Inflammatory macrophage treated with lipopolysaccharide for 1 hour (primary cell): ENCODE data around the gene CFAP20.

ENCODE experiments used
- DNase-seq, 2 donors: peaks; one replicate each; pipeline ENCODE4 v3.0.0-alpha.2; 2020 to 2022

CFAP20 gene

DNA sequence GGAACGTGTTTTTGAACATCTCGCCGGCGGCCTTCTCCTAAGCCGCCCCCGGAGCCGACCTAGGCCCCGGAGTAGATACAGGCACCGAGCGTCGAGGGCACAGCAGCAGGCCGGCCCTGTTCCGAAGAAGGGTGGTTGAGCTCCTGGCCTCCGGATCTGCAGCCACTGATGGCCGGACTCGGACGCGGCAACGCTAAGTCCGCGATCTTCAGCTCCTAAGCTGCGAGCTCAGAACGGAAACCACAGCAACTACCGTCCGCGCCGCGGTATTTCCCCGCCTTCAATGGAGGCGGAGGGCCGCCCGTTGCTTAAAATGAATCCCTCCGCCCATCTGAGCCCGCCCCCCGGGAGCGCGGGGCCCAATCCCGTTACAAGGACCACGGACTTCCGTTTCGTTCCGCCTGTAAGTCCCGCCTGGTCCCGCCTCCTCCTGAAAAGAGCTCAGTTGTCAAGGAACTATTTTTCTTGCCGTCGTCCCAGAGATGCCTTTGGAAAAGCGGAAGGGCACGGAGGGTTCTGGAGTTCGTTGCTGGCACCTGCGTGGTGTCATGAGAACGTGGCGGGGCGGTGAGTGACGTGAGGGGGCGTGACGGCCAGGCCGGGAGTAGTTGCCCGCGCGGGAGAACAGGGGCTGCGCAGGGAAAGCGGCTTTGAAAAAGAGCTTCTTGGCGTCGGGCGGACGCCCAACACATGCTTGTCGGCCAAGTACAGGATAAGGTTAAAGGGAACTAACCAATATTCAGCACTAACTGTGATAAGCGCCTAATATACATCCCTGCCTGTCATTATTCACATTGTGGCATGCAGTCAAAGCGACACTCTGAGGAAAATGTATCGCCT lies at the start of gene CFAP20:
CFAP20 (minus strand) TSS at position 285 of the 840 bp plus-strand sequence; CDS start at position 19, 266 bp downstream.
- DNase-seq, result peak; percentile 98 to 99

DNA sequence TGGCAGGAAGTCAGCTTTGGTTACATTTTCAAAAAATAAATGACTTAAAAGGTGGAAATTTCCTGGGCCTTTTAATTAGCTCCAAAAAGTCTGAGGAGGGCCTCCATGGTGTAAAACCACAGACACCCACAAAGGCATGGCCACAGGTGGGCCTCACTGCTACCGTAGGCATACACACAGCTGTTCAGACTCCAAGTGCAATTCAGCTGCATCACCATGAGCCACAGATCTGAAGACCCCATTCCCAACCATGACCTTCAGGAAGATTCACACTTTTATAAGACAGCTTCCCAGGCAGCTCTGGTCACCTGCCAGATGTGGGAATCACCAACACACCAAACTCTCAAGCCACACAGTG lies 48.2 kb upstream of the CFAP20 start:
- DNase-seq, result no peak

DNA sequence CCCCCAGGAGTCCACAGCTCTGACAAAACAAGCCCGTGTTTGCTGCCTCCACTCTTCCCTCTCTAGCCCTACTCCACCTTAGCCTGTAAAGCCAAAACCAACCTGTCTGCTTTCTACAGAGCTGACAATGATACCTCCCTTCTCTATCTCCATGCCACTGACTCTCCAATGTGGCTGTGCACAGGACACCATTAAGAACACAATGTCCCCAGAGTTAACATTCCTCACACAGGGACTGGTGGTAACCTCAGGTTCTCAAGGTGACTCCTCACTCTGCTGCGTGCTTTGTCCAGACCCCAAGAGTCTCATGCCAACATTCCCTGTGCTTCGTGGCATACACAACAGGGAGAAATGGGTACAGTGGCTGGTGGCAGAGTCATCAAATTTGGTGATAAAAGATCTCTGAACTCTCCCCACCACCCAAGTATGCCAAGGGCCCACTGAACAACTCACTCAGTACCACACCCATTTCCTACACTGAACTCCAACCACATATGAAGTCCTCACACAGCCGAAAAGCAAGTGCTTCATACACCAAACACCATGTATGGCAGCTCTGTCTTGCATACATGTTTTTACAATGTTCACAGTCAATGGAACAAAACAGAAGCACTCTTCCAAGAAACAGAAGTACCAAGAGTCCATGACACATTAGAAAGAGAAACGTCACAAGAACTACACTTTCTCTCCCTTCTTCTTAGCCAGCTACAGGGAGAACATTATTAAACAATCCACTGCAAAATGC lies 47.6 kb upstream of the CFAP20 start:
- no peak for DNase-seq

DNA sequence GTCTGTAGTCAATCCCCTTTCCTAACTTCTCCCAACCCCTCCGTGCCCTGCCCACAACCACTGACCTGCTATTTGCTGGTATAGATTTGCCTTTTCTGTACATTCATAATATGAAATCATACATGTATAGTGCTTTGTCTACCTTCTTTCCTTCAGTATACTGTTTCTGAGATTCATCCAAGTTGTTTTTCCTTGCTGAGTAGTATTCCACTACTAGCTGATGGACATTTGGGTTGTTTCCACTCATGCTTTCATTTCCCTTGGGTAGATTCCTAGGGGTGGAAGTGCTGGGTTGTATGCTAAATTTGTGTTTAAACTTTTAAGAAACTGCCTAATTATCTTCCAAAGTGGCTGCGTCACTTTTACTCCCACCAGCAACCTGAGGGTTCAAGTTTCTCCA lies 41.0 kb upstream of the CFAP20 start:
- DNase-seq, result no peak

DNA sequence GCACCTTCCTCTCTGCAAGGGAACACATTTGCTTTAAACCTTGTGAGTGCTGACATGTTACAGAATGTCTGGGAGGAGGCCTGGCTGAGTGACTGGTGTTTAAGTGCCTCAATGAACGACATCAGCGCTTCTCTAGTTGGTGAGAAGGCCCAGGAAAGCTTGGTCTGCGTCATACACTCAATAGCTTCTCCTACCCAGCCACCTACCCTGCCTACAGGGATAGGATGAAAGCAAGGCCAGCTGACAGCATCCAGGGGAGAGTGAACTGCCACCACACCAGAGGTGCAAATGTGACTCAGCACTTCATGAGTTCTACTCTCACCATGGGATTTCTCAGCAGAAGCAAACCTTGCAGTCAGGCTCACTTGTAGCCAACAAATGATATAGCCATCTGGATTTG lies 31.7 kb upstream of the CFAP20 start:
- DNase-seq, result no peak

DNA sequence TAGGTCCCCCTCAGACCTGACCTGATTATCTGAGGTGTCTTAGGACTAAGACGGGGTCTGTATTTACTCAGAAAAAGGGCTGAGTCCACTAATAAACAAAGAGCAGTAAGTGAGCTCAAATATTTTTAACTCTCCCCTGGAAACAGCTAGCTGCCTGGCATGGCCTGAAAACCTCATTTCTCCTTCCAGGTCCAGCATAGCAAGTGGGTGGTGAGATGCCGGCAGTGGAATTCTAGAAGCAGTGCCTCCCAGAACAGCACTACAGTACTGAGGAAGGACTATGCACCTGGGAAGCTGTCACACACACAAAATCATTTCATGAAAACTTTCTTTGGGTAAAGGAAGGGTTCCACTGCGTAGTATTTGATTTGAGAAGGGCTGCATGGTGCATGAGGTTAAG lies 29.5 kb upstream of the CFAP20 start:
- DNase-seq, result no peak

DNA sequence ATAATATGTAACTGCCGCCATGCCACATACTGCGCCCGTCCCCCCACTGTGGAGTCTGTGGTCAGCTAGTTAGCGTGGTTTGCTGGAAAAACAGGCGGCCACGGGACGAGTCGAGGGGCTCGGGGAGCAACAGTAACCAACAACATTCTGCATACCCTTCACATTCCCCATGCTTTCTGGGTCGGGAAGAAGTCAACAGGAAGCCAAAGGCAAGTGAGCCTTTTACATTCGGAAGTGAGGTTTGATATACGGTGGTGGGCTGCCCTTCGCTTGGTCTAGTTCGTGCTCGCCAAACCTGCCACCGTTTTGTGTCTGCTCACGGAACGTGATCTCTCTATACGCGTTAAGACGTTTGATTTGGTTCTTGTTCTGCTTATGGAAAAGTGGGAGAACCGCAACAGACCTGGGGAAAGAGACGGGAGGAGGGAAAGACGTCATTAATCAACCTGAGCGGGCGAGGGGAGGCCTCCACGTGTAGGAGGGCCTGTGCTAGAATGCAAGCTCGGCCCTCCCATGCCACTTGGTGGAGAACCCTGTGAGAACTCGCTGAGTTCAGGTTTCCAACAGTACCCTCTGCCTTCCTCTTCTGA lies 28.9 kb upstream of the CFAP20 start:
- no peak for DNase-seq

DNA sequence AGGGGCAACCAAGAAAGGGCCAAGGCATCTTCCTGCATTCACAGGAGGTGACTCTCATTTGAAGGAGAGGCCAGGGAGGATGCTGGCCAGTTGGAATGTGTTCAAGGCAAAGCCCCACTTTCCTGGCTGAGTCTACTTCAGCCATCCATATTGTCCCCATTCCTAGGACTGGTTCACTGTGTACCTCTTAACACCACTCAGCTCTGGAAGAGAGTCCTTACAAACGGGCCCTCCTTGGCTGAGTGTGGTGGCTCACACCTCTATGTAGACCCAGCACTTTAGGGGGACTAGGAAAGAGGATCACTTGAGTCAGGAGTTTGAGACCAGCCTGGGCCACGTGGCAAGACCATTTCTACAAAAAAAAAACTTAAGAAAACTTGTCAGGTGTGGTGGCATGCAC lies 28.1 kb upstream of the CFAP20 start:
- DNase-seq, result no peak

DNA sequence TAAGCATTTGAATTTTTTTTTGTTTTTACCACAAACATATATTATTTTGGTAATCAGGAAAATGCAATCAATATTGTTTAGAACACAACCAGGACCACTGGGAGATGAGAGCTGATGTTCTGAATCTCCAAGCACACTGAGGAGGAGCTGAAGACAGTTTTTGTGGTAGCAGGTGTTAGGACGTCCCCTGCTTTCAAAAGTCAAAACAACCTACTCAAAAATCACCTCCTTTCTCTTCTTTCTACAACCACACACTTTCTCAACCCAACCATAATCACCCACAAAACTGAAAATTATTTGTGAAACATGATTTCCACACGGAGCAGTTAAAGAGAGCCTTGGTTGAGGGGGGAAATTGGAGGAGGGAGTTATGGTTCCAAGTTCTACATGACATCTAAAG lies 26.7 kb upstream of the CFAP20 start:
- no peak for DNase-seq

DNA sequence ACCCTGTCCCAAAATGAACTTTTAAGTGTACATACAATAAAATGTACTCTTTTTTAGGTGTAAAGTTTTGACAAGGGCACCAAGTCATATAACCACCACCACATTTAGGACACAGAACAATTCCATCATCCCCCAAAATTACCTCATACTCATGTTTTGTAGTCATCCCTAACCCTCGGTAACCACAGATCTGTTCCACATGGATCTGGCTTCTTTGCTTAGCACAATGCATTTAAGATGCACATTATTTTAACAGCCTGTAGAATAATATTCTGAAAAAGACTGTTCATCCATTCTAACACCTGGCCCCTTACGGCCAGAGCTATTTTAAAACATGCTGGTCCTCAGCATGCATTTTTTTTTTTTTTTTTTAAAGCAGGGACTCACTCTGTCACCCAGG lies 25.2 kb upstream of the CFAP20 start:
- no peak for DNase-seq

DNA sequence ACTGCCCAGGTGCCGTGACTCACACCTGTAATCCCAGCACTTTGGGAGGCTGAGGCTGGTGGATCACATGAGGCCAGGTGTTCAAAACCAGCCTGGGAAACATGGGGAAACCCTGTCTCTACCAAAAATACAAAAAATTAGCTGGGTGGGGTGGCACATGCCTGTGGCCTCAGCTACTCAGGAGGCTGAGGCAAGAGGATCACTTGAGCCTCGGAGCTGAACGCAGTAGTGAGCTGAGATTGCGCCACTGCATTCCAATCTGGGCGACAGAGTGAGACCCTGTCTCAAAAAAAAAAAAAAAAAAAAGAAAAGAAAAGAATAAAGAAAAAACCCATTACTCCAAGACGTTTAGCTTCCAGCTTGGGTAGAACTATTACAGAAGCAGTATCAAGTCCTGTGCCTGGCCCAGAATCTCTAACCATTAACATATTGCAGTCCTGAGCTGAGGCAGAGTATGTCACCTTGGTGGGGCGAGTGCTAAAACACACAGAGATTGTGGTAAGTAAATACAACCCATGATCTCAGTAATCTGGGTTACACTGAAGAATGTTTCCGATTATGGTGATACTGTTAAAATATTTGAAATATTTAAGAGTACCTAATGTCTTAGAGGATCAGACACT lies 23.2 kb upstream of the CFAP20 start:
- DNase-seq, result no peak

DNA sequence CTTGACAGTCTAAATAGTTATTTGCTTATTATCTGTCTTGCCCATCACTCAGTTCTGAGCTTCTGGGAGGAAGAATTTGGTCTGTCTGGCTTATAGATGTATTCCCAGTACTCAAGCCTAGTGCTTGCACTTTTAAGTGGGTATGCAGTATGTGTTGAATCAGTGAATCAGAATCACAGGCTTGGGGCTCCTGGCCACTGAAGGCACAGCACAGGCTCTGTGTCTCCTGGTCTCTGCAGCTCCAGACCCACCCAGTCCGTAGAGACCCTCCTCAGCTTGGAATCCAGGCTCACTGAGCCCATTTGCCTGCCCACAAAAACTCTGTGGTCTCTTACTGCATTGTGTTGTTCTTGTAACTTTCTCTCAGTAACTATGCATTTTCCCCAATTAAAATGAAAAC lies 19.3 kb upstream of the CFAP20 start:
- no peak for DNase-seq

DNA sequence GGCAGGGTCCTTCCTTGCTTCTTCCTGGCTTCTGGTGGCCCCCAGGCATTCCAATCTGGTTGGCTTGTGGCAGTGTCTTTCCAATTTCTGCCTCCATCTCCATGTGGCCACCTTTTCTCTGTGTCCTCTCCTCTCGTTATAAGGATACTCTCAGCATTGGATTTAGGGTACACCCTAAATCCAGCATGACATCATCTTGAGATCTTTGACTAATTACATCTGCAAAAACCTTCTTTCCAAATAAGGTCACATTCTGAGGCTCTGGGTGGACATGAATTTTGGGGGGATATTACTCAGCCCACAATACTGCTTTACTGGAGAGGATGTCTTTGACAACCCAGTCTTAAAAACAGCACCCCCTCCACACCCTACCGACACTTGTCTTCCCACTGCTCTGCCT lies 18.9 kb upstream of the CFAP20 start:
- no peak for DNase-seq

DNA sequence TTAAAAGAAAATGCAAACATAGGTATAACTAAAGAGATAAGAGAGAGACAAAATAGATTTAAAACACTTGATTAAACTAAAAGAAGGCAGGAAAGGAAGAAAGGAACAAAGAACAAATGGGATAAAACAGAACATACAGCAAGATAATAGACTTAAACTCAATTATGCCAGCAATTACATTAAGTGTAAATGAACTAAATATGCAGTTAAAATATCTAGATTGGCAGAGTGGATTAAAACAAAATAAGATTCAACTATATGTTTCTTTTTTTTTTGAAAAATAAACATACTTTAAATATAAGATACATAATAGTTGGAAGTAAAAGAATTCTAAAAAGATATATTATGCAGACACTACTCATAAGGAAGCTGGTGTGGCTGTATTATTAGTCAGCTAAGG lies 9.7 kb upstream of the CFAP20 start:
- no peak for DNase-seq

DNA sequence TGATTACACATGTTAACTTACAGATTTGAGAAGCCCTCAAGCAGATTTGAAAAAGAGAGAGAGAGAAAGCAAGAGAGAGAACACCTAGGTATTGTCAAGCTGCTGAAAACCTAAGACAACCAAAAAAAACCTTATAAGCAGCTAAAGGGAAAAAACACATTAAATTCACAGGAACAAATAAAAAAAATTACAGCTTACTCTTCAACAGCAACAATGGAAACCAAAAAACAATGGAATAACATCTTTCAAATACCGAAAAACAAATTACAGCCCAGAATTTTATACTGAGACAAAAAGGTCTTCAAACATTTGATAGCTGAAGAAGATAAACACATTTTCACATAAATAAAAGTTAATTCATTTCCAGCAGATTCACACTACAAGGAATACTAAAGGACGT lies 8.4 kb upstream of the CFAP20 start:
- DNase-seq, result no peak

DNA sequence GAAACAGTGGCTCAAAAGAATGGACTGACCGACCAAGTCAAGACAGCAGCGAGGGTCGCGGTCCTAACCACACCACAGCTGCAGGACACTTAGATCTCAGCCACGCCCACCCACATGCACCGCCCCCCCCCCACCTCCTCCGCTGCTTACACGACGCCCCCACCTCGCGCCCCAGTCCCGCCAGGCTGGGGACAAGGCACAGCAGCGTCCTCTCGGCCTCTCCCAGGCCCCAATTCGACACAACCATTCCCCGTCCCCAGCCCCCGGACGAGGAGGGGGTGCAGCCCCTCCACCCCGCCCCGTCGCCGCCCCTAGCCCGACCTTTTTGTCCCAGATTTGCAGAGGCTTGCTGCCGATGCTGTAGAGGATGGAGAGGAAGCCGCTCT lies 477 bp downstream of the CFAP20 start:
- no peak for DNase-seq

DNA sequence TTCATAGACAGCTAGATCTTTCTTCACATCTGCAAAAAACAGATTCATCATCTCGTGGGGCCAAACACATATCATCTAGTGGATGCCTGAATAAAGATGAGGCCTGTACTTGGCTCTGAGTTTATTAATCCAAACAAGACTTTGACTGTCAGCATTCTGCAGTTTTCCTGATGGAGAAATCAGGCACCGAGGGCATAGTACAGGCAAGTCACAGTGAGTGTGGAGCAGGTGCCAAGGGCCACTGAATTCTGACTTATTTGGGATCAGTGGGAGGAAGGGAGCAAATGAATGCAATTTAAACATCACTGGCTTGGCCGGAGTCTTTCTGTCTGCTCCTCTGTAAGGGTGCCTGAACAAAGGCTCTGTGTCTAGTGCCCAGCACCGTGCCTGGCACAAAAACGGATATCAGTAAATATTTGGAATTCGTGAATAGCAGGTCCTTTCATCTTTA lies 975 bp downstream of the CFAP20 start:
- DNase-seq, result no peak

DNA sequence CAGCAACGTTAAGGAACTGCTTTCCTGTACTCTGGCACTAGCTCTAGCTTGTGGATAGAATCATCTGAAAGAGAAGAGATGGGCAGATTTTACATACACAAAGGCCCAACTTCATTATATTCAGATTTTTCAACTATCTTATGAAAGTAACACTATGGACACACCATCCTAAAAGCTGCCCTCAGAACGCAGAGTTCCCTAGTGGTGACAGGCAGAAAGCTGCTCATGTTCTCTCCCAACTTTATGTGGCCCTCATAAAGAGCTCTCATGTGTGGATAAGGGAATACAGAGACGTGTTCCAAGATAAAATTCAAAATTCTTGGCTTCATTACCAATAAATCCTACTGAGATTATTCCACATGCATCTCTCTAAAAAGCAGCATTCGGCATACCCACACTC lies 1.5 kb downstream of the CFAP20 start:
- DNase-seq, result peak in 1 of 2 donors; percentile 2

DNA sequence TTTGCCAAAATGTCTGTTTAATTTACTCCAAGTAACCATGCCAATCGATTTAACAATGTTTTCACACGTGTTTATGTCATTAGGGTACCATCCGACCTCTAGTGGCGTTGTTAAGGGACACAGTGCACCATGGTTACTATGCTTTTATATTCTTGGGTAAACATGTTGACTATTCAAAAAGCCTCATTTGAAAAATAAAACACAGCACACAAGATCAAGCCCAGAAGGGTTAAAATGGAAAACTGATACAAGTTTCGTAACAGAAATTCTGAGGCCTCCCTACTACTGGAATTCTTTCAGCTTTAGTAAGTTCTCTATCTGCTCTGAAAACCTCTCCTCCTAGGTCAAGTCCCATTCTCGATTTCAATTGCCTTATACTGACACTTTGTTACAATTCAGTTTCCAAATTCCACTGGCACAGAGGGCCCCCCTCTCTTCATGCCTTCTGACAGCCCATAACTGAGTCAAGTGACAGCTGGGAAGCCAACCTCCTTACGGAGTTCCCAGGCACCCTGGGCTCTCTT lies 2.1 kb downstream of the CFAP20 start:
- peak; percentile 14 to 41 for DNase-seq

DNA sequence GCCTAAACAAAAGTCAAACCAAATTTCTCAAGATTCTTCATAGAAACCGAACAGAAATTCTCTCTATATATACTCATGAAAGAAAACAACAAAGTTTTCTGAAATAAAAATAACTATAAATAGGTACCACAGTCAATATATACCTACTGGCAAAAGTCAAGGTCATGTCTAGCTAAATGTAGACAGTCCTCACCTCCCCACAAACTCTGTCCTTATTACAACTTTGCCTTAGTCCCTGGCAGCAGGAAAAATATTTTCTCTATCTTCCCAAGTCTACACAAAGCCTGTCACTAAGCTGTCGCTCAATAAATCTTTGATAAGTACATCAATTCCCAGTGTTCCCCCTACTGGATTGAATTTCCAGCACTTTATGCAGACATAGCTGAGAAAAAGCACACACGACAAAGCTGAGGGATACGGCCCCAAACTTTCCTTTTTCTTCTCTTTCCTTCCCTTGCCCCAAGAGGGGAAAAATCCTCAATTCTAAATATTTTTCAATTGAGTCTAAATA lies 2.7 kb downstream of the CFAP20 start:
- DNase-seq, result no peak

DNA sequence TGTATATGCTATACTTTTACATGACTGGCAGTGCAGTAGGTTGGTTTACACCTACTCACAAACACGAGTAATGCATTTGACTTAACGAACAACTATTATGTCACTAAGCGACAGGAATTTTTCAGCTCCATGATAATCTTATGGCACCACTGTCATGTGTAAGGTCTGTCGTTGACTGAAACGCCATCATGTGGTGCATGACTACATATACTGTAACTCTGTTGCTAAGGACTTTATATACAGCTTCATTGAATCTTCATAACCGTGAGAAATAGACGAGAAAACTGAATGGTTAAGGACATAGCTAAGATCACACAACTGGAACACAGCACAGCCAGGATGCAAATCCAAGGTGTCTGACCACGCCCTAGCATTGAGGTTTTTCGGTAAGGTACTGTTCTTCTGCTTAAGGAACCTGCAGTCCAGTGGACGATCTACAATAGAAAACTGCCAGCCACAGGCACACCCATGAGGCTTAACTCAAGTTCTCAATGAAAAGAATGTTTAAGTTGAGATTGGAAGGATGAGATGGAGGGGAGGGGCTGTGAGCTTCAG lies 3.3 kb downstream of the CFAP20 start:
- DNase-seq, result peak; percentile 9 to 62

DNA sequence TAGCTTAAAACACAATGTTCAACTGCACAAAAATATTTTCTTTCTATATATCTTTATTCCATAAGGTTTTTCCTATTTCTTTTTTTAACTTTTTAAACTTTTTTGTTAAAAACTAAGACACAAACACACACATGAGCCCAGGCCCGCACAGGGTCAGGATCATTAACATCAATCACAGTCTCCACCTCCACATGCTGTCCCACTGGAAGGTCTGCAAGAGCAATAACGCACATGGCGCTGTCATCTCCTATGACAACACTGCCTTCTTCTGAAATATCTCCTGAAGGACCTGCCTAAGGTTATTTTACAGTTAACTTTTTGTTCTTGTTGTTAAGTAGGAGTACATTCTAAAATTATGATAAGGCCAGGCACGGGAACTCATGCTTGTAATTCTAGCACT lies 4.1 kb downstream of the CFAP20 start:
- no peak for DNase-seq

DNA sequence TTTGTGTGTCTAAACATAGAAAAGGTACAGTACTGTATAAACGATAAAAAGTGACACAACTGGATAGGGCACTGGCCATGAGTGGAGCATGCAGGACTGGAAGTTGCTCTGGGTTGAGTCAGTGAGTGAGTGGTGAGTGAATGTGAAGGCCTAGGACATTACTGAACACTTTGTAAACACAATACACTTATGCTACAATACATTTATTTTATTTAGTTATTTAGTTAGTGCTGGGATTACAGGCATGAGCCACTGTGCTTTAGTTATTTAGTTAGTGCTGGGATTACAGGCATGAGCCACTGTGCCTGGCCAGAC lies 4.6 kb downstream of the CFAP20 start:
- no peak for DNase-seq
